H9 (cell line): ENCODE results near the gene DUOX1. TPM values are rescaled to one million over a fixed set of nuclear protein-coding genes. Genes with fewer than 3 reads are reported as not detected.

ENCODE experiments used
- DNase-seq: peaks from one replicate; pipeline ENCODE4 v3.0.0-alpha.2; 2017
- H2AFZ ChIP-seq: one replicate; pipeline ENCODE4 v1.6.1; 2013; ENCODE audit warnings: mild to moderate bottlenecking, low read length, control low read depth, moderate library complexity
- H2AK5ac ChIP-seq: 2 replicates; pipeline ENCODE4 v1.6.1; 2013; ENCODE audit warnings: low read length, control low read depth, mixed read lengths; ENCODE audit not compliant: insufficient read length
- H2BK120ac ChIP-seq: one replicate; pipeline ENCODE4 v1.6.1; 2013; ENCODE audit warnings: low read depth, mild to moderate bottlenecking, low read length, control low read depth, inconsistent platforms; ENCODE audit not compliant: poor library complexity, severe bottlenecking
- H2BK12ac ChIP-seq: 2 replicates; pipeline ENCODE4 v1.6.1; 2013; ENCODE audit warnings: low read length, control low read depth, mixed read lengths, low read depth; ENCODE audit not compliant: insufficient read length
- H2BK15ac ChIP-seq: 2 replicates; pipeline ENCODE4 v1.6.1; 2013; ENCODE audit warnings: low read depth, low read length, control low read depth
- H2BK20ac ChIP-seq: one replicate; pipeline ENCODE4 v1.6.1; 2013; ENCODE audit warnings: low read depth, mild to moderate bottlenecking, low read length, control low read depth, inconsistent platforms; ENCODE audit not compliant: poor library complexity, severe bottlenecking
- H2BK5ac ChIP-seq: 2 replicates; pipeline ENCODE4 v1.6.1; 2013; ENCODE audit warnings: low read length, control low read depth, mixed read lengths; ENCODE audit not compliant: insufficient read length
- H3K14ac ChIP-seq: 2 replicates; pipeline ENCODE4 v1.6.1; 2013; ENCODE audit warnings: low read length, control low read depth; ENCODE audit not compliant: insufficient read depth
- H3K18ac ChIP-seq: 2 replicates; pipeline ENCODE4 v1.6.1; 2013; ENCODE audit warnings: low read depth, mild to moderate bottlenecking, mixed read lengths, low read length, control low read depth; ENCODE audit not compliant: insufficient read length
- H3K23ac ChIP-seq: 2 replicates; pipeline ENCODE4 v1.6.1; 2013; ENCODE audit warnings: low read length, control low read depth, mixed read lengths, low read depth; ENCODE audit not compliant: insufficient read length
- H3K23me2 ChIP-seq: 2 replicates; pipeline ENCODE4 v1.6.1; 2013; ENCODE audit warnings: low read depth, mild to moderate bottlenecking, mixed read lengths, low read length, control low read depth; ENCODE audit not compliant: insufficient read length, poor library complexity, severe bottlenecking
- H3K27ac ChIP-seq: 2 replicates; pipeline ENCODE4 v1.5.1; 2013; ENCODE audit warnings: low read length, control low read depth, mixed read lengths, low read depth; ENCODE audit not compliant: insufficient read length
- H3K27me3 ChIP-seq: 2 replicates; pipeline ENCODE4 v1.6.1; 2013; ENCODE audit warnings: low read length, control low read depth, inconsistent platforms; ENCODE audit not compliant: insufficient read depth
- H3K4ac ChIP-seq: 2 replicates; pipeline ENCODE4 v1.6.1; 2013; ENCODE audit warnings: low read depth, mild to moderate bottlenecking, control low read depth, inconsistent platforms, low read length, moderate library complexity
- H3K4me1 ChIP-seq: 2 replicates; pipeline ENCODE4 v1.6.1; 2013; ENCODE audit warnings: low read length, control low read depth, inconsistent platforms; ENCODE audit not compliant: insufficient read depth
- H3K4me2 ChIP-seq: 2 replicates; pipeline ENCODE4 v1.6.1; 2013; ENCODE audit warnings: low read length, control low read depth, mixed read lengths; ENCODE audit not compliant: insufficient read length, insufficient read depth
- H3K56ac ChIP-seq: 2 replicates; pipeline ENCODE4 v1.6.1; 2013; ENCODE audit warnings: low read depth, mild to moderate bottlenecking, mixed read lengths, low read length, control low read depth; ENCODE audit not compliant: insufficient read length
- H3K79me1 ChIP-seq: 2 replicates; pipeline ENCODE4 v1.6.1; 2013; ENCODE audit warnings: low read depth, mild to moderate bottlenecking, moderate library complexity, low read length, control low read depth, inconsistent platforms; ENCODE audit not compliant: insufficient read depth, poor library complexity, severe bottlenecking
- H3K79me2 ChIP-seq: 2 replicates; pipeline ENCODE4 v1.6.1; 2013; ENCODE audit warnings: low read length, control low read depth, inconsistent platforms; ENCODE audit not compliant: insufficient read depth
- H3K9ac ChIP-seq: 2 replicates; pipeline ENCODE4 v1.6.1; 2013; ENCODE audit warnings: low read length, control low read depth, mixed read lengths; ENCODE audit not compliant: insufficient read length; ENCODE audit errors: extremely low read depth
- H3K9me3 ChIP-seq: one replicate; pipeline ENCODE4 v1.6.1; 2013; ENCODE audit warnings: low read depth, low read length, inconsistent platforms; ENCODE audit not compliant: control insufficient read depth
- H3T11ph ChIP-seq: one replicate; pipeline ENCODE4 v1.6.1; 2013; ENCODE audit warnings: mild to moderate bottlenecking, low read length, control low read depth, inconsistent platforms
- H4K20me1 ChIP-seq: one replicate; pipeline ENCODE4 v1.6.1; 2013; ENCODE audit not compliant: control insufficient read depth, insufficient read length, insufficient read depth
- H4K5ac ChIP-seq: 2 replicates; pipeline ENCODE4 v1.6.1; 2013; ENCODE audit warnings: low read depth, mild to moderate bottlenecking, mixed read lengths, low read length, control low read depth; ENCODE audit not compliant: insufficient read length
- H4K8ac ChIP-seq: replicated peaks from 2 replicates; pipeline ENCODE4 v1.6.1; 2013; ENCODE audit warnings: low read length, control low read depth, mixed read lengths, low read depth; ENCODE audit not compliant: insufficient read length
- H4K91ac ChIP-seq: 2 replicates; pipeline ENCODE4 v1.6.1; 2013; ENCODE audit warnings: low read depth, mild to moderate bottlenecking, moderate library complexity, mixed read lengths, low read length, control low read depth; ENCODE audit not compliant: insufficient read length
- H3K27ac Mint-ChIP-seq, 3 experiments: 2 replicates in 2 of 3; 3 replicates in 1 of 3; pipeline ENCODE4 v1.8.0; 2020 to 2021; ENCODE audit warnings: mixed read lengths in 3 of 3, mild to moderate bottlenecking in 1 of 3, moderate library complexity in 1 of 3
- H3K27me3 Mint-ChIP-seq: 2 replicates; pipeline ENCODE4 v1.8.0; 2021; ENCODE audit warnings: low read depth, mild to moderate bottlenecking, moderate library complexity, mixed read lengths
- H3K36me3 Mint-ChIP-seq, 3 experiments: 2 replicates in 2 of 3; 3 replicates in 1 of 3; pipeline ENCODE4 v1.8.0; 2020 to 2021; ENCODE audit warnings: low read depth in 3 of 3, mixed read lengths in 3 of 3; ENCODE audit not compliant: insufficient read depth in 1 of 3
- H3K4me1 Mint-ChIP-seq, 2 experiments: 2 replicates each; pipeline ENCODE4 v1.8.0; 2020; ENCODE audit warnings: mixed read lengths in 2 of 2
- H3K4me3 Mint-ChIP-seq, 2 experiments: 2 replicates in 1 of 2; 3 replicates in 1 of 2; pipeline ENCODE4 v1.8.0; 2020 to 2021; ENCODE audit warnings: mild to moderate bottlenecking in 2 of 2, mixed read lengths in 2 of 2, moderate library complexity in 1 of 2
- H3K9me3 Mint-ChIP-seq, 2 experiments: 2 replicates in 1 of 2; 3 replicates in 1 of 2; pipeline ENCODE4 v1.8.0; 2020; ENCODE audit warnings: mild to moderate bottlenecking in 2 of 2, mixed read lengths in 2 of 2, moderate library complexity in 1 of 2
- WGBS: extraction: QIAGEN DNeasy Blood & Tissue Kit; methylation state at CpG from one replicate; pipeline ENCODE4 v1.1.7; 2013; ENCODE audit warnings: missing lambda C conversion rate, low lambda C conversion rate, mixed read lengths; ENCODE audit not compliant: insufficient read length; ENCODE audit errors: extremely low coverage; 5-methylcytosine and 5-hydroxymethylcytosine counted together
- total RNA-seq: library from RNA; stranded (reverse); gene quantifications from 2 replicates; pipeline ENCODE4 v1.2.1, GENCODE V29; 2021
- TF ChIP-seq, protein P1 (sequence below): fragments of 200-600 bp; sonication (generic); conservative IDR thresholded peaks from 3 replicates; pipeline ENCODE4 v1.8.0; 2021; ENCODE audit warnings: antibody characterized with exemption, mild to moderate bottlenecking

The DUOX1 gene
- total RNA-seq, 1 experiment from 2014 or later = 2.6 TPM

DNA sequence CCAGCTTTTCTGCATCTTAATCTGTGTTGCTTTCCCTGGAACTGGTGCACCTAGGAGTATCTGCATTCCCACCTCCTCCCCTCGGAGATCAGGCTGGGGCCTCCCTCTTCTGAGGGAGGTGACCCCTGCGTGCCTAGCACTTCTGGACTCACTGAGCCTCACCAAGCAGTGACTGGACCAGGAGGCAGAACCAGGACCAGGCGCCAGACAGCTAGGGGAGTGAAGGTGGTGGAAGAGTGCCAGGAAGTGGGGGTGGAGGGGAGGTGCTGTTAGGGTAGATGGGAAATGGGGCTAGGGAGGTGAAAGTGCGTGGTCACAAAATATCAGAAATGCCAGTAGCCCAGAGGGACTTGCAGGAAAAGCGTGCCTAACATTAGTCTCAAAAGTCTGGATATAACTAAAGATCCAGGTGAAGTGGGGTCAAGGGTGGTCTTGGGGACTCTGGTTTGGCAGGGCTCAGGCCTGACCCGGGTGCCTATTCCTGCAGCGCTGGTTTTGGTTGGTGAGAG lies 14.4 kb upstream of the DUOX1 start:
- Histone ChIP-seq H3K27ac (no peak overlapping the region), H2BK20ac (no peak overlapping the region), H2BK12ac (no peak overlapping the region), H3K4me2 (no peak overlapping the region), H3K4me1 (no peaks in the 10 kb centered on the region; the same call in 1 of the 2 replicates), H3K9me3 (no peaks in the 10 kb centered on the region), H3K79me2 (no peaks in the 10 kb centered on the region), H3K27me3 (peaks cover 67% of the 10 kb centered on the region), H3K18ac (no peak overlapping the region), H3K23ac (no peak overlapping the region), H3K14ac (no peak overlapping the region), H4K20me1 (peaks cover 6% of the 10 kb centered on the region), H2AFZ (no peak overlapping the region), H2BK5ac (no peak overlapping the region), H3K79me1 (no peaks in the 10 kb centered on the region), H4K8ac (no peak overlapping the region), H2BK120ac (no peak overlapping the region), H4K5ac (no peak overlapping the region), H3K23me2 (peaks cover 2% of the 10 kb centered on the region), H3K4ac (no peak overlapping the region), H3K56ac (no peak overlapping the region), H3T11ph (no peak overlapping the region), H4K91ac (no peak overlapping the region), H2AK5ac (no peak overlapping the region), H3K9ac (no peak overlapping the region), H2BK15ac (no peak overlapping the region)
- Mint-ChIP-seq H3K27ac (no peak overlapping the region; a peak in 1 of 7 replicates), H3K27me3 (peaks cover 86% of the 10 kb centered on the region), H3K4me1 (peaks cover 20 to 38% of the 10 kb centered on the region in 2 experiments), H3K4me3 (no peak overlapping the region), H3K36me3 (no peaks in the 10 kb centered on the region; a peak in 1 of 7 replicates), H3K9me3 (peaks cover 6 to 13% of the 10 kb centered on the region in 2 experiments)
- TF ChIP-seq, protein P1, sequence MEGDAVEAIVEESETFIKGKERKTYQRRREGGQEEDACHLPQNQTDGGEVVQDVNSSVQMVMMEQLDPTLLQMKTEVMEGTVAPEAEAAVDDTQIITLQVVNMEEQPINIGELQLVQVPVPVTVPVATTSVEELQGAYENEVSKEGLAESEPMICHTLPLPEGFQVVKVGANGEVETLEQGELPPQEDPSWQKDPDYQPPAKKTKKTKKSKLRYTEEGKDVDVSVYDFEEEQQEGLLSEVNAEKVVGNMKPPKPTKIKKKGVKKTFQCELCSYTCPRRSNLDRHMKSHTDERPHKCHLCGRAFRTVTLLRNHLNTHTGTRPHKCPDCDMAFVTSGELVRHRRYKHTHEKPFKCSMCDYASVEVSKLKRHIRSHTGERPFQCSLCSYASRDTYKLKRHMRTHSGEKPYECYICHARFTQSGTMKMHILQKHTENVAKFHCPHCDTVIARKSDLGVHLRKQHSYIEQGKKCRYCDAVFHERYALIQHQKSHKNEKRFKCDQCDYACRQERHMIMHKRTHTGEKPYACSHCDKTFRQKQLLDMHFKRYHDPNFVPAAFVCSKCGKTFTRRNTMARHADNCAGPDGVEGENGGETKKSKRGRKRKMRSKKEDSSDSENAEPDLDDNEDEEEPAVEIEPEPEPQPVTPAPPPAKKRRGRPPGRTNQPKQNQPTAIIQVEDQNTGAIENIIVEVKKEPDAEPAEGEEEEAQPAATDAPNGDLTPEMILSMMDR = no peak
- no CpG with 5 or more reads among the region's 7 CpGs for WGBS
- DNase-seq = no peak
